Thyroid gland (tissue), 4 donors: ENCODE measurements around the gene THRB.

Source experiments
- CTCF ChIP-seq, 6 experiments: fragments of 200-600 bp in 3 of 6; fragments of 450-650 bp in 3 of 6; sonication (generic) in 3 of 6; IDR thresholded peaks; one replicate each; pipeline ENCODE4 v1.5.1; 2016 to 2019; ENCODE audit warnings: antibody characterized with exemption in 6 of 6, mild to moderate bottlenecking in 2 of 6, inconsistent platforms in 1 of 6, moderate library complexity in 1 of 6
- POLR2A ChIP-seq, 2 donors: fragments of 450-650 bp; IDR thresholded peaks; one replicate each; pipeline ENCODE4 v1.6.1; 2017; ENCODE audit warnings: antibody characterized with exemption in 2 of 2, mild to moderate bottlenecking in 2 of 2, moderate library complexity in 1 of 2

- TF ChIP-seq POLR2A (IDR thresholded peaks at IDR 0.05) (no peak), CTCF (IDR thresholded peaks at IDR 0.05) (no peak)
Measured at GRCh38 chr3:24272875-24273274, 221.8 kb downstream of the THRB start.
